NCI-H82 treated with DMSO at 0.1 percent for 48 hours (cell line): Measurements from ENCODE around the gene GRK5.

Experiments
- DNase-seq: peaks from one replicate; lab custom pipeline; 2025; ENCODE audit not compliant: unreplicated experiment; lab: John Stamatoyannopoulos, UW

The GRK5 gene

DNA sequence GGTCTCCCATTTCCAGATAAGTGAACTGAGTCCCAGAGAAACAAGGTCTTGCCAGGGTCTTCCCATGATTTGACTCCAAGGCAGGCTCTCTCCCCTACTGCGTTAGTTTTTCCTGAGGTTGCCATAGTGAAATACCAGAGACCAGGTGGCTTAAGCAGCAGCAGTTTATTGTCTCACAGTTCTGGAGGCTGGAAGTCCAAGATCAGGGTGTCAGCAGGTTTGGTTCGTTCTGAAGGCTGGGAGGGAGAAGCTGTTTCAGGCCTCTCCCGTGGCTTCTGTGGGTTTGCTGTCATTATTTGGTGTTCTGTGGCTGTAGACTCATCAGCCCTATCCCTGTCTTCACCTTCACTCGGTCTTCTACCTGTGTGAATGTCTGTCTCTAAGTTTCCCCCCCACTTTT is 129.9 kb downstream of the GRK5 start:
- DNase-seq = no peak

DNA sequence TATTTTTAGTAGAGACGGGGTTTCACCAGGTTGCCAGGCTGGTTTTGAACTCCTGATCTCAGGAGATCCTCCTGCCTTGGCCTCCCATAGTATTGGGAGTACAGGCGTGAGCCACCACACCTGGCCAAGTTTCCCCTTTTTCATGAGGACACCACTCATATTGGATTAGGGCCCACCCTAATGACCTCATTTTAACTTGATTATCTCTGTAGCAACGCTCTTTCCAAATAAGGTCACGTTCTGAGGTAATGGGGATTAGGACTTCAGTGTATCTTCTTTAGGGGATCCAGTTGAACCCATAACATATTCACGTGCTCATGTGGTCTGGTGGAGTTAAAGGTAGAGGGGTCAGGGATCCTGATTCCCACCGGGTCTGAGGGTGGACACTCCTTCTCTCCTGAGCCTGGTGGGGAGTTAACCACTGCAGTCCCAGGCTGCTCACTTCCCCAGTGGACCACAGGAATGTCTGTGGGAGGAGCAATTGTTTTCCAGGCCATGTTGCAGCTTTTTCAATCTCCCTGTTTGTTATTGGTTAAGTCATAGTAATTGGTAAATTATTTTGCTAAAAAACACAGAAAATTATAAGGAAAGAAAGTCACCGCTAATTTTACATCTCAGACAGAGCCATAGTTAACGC is 130.5 kb downstream of the GRK5 start:
- peak; percentile 81 for DNase-seq

DNA sequence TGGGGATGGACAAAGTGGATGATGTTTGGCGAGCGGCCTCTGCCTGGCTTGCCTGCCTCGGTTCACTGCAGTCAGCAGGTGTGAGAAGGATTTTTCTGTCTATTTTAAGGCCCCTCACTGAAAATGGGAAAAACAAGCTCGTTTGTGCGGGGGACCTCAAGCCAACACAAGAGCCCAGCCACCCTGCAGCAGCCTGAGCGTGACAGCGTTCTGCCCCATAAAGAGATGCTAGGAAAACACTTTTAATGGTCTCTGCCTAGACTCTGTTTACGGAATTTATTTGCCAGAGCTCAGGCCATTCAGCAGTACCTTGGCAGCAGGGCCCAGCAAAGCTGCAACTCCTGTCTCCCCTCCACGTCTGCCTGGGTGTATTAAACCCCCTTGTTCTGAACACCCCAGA is 131.7 kb downstream of the GRK5 start:
- DNase-seq = no peak

DNA sequence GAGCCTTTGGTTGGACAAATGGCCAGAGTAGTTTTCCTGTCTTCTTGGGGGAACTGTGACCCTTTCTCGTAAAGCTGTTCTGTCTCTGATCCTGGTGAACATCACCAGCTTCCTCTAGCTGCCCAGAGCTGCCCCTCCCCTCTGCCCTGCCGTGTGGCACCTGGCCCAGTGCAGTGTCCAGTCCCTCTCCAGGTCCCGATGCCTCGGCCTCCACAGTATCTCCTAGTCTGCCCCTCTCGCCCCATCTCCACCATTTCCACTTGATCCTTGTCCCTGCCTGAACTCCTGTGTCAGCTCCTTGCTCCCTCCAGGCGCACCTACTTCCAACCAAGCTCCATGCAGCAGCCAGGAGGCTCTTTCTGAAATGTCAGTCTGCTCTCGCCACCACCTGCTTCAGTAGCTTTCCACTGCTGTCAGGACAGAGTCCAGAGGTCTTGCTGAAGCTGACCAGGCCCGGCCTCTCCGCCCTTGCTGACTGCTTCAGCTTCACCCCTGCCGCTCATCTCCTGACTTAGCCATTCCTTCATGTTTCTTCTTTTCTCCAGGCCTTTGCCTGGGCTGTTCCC is 133.6 kb downstream of the GRK5 start:
- DNase-seq = no peak

DNA sequence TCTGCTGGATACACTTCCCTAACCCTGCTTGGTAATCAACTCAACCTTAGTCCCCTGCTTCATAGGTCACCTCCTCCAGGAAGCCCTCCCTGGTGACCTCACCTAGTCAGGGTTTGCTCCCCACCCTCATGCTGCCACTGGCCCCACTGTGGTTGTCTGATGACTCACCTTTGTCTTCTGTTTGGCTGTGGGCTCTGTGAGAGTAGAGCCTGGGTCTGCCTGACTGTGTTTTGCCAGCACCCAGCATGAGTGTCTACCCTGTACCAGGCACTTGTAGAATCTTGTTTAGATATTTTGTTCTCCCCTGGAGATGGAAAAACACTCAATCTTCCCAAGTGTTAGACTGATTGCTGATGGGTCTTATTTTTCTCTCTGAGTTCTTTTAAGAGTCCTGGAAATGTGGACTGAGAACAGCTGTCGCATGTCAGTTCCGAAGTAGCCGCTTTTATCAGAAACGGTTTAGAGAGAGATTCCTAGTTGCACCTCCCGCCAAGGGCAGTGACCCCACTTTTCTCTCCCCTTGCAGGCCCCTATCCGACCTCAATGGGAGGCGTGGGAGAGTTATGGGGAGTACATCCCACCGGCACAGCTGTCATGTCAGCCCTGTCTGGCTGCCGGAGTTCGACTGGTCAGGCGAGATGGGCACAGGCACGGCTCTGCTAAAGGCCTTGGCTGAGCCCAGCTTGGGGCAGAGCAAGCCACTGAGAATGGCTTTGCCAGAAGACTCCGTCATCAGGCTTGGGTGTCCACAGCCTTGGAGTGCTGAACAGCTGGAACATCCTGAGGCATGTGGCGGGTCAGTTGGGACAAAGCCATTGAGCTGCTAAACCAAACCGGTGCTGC is 134.3 kb downstream of the GRK5 start:
- no peak for DNase-seq

DNA sequence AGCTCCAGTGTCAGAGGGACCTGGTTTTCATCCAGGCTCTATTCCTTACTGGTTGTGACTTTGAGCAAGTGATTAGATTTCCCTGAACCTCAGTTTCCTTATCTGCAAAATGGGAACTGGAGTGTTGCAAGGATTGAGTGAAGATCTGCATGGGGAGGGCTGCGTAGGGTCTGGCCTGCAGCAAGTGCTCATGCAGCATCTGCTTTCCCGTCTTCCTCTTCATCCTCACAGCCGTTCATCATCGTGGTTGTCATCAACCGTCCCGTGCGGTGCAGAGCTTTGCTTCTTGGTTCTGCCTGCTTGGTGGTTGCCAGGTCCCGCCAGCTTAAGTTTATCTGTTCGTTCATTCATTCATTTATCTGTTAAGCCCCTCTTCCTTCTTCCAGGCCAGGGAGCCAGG is 135.0 kb downstream of the GRK5 start:
- DNase-seq = no peak

DNA sequence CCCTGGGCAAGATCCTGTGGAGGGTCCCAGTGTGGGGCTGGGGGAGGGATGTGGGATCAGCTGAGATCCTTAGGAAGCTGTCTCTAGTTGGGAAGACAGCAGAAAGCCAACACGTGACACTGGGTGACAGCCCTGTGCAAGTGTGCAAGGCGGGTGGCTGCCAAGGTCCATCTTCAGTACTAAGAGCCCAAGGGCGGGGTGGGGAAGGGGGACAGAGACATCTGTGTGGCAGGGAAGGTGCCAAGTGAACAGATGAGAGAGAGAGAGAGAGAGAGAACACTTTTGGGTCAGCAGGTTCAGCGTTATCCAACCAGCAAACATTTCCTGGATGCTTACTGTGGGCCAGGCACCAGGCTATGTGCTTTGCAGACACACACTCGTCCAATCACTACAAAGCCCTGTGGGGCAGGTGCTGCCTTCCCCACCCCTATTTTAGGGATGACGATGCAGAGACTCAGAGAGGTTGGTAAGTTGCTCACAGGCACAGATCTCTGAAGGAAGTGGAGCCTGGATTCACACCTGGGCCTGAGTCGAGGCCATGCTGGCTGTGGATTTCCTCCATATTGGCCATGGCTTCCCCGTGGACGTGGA is 135.7 kb downstream of the GRK5 start:
- DNase-seq = no peak

DNA sequence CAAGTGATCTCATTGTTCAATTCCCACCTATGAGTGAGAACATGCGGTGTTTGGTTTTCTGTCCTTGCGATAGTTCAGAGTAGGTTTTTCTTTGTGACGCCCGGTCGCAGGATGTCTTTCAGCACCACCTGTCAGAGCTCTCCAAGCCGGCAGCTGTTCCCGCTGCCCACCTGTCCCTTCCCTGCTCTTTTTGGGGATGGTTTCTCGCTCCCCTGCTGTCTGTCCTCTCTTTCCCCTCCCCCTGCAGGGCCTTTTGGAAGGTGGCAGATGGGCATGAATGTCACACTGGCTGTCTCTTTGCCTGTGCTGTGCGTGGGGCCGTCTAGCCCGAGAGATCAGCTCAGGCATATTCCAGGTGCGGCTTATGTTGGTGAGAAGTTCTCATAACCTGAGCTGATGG is 137.0 kb downstream of the GRK5 start:
- DNase-seq = peak; percentile 42

DNA sequence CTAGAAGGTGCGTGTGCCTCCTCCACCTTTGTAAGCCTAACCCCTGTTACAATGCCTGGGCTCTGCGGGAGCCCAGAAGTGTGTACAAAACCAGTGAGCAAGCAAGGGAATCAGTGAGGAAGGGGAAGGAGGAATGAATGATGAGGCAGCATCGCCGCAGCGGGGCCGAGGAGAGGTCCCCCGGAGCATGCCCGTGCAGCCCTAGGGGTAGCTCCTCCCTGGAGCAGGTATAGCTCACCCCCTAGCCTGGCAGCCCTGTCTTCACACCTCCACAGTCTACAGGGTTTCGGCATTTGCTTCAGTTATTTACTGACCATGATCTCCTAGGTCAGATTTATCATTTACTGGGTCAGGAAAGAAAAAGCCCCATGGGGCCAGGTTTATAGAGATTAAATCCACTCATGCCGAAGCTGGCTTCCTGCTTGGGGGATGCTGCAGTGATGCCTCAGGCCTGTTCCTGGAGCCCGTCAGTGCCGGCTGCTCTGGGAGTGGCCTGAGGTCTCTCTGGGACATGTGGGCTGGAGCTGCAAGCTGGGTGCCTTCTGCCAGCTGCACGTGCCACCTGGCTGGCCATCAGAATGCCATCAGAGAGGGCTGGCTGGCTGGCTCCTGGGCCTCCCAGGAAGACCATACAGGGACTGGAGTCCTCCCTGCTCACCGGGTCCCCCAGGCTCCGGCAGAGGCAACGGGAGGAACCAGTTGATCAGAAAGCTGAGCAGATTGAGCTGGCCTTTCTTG is 138.9 kb downstream of the GRK5 start:
- DNase-seq = no peak

DNA sequence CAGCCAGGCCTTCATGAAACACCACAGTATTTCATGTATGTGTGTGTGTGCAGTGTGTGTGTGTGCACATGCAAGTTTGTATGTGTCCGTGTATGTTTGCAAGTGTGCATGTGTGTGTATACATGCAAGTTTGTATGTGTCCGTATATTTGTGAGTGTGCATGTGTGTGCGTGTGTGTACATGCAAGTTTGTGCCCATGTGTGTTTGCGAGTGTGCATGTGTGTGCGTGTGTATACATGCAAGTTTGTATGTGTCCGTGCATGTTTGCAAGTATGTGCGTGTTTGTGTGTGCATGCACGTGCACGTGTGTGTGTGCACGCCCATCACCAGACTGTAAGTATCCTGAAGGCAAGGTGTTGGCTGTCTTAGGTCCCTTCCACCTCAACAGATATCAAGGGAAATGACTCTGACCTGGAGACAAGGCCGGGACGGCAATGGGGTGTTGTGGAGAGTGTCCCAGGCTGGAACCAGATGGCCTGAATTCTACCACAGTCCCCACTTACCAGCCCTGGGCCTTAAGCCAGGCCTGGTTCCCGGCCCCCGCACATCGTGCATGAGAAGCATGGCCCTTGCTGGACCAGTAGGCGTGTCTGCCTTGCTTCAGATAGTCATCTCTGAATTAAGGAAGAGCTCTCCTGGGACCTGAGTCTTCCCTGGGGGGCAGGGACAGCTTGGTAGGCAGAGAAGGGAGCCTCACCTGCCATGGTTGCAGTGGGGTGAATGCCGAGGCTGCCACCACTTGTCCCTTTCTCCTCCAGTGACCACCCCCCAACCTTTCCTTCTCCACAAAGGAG is 140.0 kb downstream of the GRK5 start:
- DNase-seq = no peak

DNA sequence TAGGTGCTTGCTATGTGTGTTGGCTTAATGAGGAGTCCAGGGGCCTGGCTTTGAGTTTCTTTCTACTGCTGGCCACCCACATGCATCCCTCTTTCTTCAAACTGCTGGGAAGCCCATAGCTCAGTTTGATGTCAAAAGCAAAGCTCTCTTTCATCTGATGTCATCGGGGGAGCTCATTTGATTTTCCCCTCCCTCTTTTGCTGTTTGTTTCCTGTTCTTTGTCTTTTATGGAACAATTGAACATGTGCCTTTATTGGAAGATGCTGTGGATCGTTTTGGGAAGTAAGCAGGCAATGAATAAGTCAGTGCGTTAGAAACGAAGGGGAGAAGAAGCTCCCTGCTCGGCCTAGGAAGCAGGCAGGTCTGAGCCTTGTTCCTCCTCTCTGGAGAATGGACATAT is 140.7 kb downstream of the GRK5 start:
- no peak for DNase-seq

DNA sequence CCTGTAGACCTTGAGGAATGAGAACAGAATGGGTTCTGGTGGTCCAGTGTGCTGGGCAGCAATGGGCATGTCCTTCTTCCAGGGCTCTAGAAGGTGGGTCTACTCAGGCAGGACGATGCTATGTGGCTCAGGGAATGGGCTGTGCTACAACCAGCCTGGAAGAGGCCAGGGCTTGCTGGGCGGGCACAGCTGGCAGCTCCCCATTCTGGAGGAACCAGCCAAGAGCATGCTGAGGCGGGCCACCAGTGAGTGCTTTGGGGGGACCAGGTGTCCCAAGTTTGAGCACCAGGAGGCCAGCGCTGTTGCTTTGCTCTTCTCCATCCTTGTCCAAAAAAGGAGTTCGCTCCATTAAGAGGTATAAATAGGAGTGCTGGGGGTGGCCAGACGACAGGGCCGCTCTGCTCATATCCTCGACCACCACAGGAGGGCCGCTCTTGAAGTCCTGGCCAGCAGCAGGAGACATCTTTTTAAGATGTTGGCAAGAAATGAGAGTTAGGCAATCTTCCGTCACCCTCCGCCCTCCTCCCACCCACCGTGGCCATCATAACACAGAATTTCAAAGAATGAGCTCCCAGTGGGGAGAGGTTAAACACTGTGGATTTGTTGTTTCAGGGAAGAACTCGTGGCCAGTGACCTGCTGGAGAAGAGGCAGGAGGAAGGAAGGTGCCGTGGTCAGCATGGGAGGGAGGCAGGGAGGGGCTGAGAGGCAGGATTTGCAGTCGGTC is 141.3 kb downstream of the GRK5 start:
- DNase-seq = no peak

DNA sequence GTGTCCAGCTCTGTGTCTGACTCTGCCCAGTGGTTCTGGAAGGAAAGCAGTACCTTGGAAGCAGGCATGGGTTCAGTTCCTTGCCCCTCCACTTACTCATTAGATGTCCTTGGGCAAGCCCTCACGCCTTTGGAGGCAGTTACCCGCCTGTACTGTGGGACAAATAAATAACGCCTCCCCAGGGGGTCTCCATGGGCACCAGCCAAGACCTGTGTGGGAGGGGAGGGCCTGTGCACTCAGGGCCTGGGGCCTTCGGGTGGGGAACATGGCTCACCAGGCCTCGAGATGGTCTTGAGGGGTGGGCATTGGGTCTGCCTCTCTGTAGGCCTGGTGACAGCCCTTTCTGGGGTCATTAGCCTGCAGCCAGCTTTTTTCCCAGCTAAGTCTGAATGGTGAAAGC is 142.0 kb downstream of the GRK5 start:
- no peak for DNase-seq

DNA sequence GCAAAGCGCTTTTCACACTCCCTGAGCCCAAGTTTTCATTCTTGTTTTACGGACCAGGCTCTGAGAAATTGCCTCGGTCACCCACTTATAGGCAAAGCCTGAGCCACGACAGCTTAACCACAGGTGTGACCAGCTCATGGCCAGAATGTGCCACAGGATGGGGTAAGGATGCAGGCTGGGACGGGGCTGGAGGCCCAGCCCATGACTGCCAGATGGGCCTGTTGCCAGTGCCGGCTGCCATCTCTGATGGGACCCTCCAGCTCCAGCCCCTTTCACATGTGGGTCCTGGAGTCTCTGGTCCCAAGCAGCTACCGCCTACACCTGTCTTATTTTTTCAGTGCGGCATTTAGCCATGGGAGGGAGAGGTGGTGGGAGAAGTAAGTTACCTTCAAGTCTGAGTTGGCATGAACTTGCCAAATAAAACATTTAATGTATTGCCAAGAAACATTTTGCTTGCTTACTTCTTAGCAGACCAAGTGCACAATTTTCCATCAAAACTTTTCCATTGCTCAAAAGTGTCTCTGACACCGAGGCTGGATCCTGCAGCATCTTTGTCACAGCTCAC is 142.6 kb downstream of the GRK5 start:
- DNase-seq = no peak

DNA sequence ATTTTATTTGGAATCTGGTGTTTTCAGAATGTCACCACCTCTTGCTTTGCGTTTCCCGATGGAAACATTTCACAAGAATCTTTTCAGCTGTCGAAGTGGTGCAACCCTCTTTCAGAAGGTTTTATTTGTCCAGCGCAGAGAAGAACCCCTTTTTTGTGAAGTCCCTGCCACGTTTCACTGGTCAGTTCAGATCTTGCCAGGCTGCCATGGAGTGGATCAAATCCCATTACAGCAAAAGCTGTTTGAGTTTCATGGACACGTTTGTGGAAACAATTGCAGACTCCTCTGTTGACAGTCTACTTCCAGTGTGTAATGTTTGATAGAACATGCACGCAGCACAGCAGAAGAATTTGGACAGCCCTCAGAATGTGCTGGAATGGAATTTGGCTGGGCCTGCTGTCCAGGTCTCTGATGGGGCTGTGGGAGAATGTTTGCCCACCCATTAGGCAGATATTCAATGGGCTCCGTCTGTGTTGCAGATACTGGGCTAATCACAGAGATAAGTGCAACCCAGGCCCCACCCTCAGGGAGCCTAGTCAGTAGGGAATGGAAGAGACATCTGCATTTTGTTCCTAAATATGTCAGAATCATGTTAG is 143.2 kb downstream of the GRK5 start:
- DNase-seq = no peak

DNA sequence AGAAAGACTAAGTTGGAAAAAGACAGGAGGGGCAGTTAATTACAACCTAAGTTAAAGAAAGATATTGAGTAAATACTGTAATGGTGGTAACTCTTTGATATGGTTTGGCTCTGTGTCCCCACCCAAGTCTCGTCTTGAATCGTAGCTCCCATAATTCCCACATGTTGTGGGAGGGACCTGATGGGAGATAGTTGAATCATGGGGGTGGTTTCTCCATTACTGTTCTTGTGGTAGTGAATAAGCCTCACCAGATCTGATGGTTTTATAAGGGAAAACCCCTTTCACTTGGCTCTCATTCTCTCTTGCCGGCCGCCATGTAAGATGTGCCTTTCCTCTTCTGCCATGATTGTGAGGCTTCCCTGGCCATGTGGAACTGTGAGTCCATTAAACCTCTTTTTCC is 143.8 kb downstream of the GRK5 start:
- DNase-seq = no peak

DNA sequence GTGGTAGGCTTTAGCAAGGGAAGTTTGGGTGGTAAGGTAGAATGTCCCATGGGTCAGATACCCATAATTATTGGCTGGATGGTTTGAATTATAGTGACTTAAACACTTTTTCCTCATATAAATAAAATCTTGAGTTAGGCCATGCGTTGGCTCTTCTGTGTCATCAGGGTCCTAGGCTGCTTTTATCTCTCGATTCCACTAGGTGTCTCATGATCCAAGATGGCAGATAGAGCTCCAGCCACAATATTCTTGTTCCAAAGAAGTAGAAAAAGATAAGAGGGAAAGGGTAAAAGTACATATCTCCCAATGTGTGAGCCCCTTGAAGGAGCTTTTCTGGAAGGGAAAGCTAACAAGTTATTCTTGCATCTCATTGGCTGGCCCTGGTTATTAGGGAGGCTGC is 144.7 kb downstream of the GRK5 start:
- DNase-seq = no peak

DNA sequence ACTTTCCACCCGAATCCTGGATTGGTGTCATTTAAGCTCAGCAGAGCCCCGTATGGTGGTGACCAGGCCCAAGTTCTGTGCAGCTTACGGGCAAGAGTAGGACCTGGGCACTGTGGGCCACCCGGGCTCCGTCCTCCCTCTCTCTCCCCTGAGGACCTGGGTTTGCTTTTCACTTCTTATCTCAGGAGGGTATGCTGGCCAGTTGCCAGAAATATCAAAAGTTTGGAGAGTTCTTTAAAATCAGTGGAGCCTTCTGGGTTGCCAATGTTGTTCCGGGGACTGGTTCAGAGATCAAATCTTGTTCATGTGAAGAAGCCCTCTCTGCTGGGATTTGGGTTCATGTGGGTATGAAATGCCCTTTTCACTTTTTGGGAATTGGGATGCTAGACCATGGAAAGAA is 145.4 kb downstream of the GRK5 start:
- no peak for DNase-seq

DNA sequence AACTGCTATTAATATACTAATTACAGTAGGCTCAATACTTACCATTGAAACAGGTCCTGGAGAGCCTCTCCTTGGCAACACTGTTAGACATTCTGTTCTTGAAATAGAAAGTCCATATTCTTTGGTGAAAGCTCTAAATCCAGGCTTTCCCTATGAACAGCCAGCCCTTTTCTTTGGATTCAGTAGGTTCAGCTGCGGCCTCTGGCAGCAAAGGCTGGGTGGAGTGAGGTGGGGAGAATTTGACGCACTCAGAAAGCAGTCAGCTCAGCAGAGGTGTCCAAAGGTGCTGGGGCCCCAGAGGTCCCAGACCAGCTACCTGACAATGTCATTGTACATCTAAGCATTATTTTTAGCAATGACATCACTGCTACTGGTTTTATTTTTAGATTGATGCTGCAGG is 146.1 kb downstream of the GRK5 start:
- DNase-seq = no peak
